H1 (cell line): ENCODE data around the gene KRT80. TPM values are rescaled to one million over a fixed set of nuclear protein-coding genes. Genes with fewer than 3 reads are reported as not detected.

Experiments
- ASH2L ChIP-seq: fragments of 200-600, 300-600 bp; sonication (generic); IDR thresholded peaks from one replicate; pipeline ENCODE4 v1.7.1; 2017; ENCODE audit warnings: low read length
- CHD1 ChIP-seq: IDR thresholded peaks from 2 replicates; pipeline ENCODE4 v1.6.1; 2012; ENCODE audit warnings: low read depth, low read length, improper control_type of control experiment
- EGR1 ChIP-seq: IDR thresholded peaks from 2 replicates; pipeline ENCODE4 v1.6.1; 2011; ENCODE audit warnings: low read depth, low read length, borderline replicate concordance
- EP300 ChIP-seq, 2 experiments: IDR thresholded peaks; 1 replicate in 1 of 2; 2 replicates in 1 of 2; pipeline ENCODE4 v1.6.1; 2011 to 2012; ENCODE audit warnings: low read depth in 2 of 2, low read length in 2 of 2, mild to moderate bottlenecking in 2 of 2, borderline replicate concordance in 1 of 2, inconsistent platforms in 1 of 2, moderate library complexity in 1 of 2
- GTF2F1 ChIP-seq: IDR thresholded peaks from 2 replicates; pipeline ENCODE4 v1.6.1; 2012; ENCODE audit warnings: low read depth, low read length, improper control_type of control experiment, borderline replicate concordance
- SAP30 ChIP-seq: fragments of 300-600 bp; sonication (generic); IDR thresholded peaks from 2 replicates; pipeline ENCODE4 v1.7.1; 2012; ENCODE audit warnings: low read length, moderate library complexity, mild to moderate bottlenecking, inconsistent platforms; ENCODE audit not compliant: insufficient read depth, insufficient replicate concordance
- SIX5 ChIP-seq: IDR thresholded peaks from 2 replicates; pipeline ENCODE4 v1.6.1; 2011; ENCODE audit warnings: mild to moderate bottlenecking, low read depth, low read length
- polyA plus RNA-seq, 7 experiments: library from polyadenylated mRNA; depleted of rRNA in 3 of 7; stranded (reverse) in 5 of 7; unstranded in 2 of 7; fragments of >200 nt in 5 of 7; fragments of 200-250 nt in 2 of 7; gene quantifications; 1 replicate in 5 of 7; 2 replicates in 1 of 7; 4 replicates in 1 of 7; pipeline versions ENCODE4 v1.2.1 to v1.2.3, GENCODE V29; 2011 to 2013; ENCODE audit warnings: missing spikeins in 2 of 7, mixed read lengths in 2 of 7
- total RNA-seq: library from RNA; stranded (reverse); fragmentation: NEBNext Ultra II Directional; extraction: Animal tissue kit (Norgen Biotek cat#: 25700); gene quantifications from 2 replicates; pipeline ENCODE4 v1.2.1, GENCODE V29; 2021

Gene KRT80
- total and polyA plus RNA-seq, 2 of the 8 experiments (the other 6 are each of a cell fraction or from before 2014, with no cell fraction given): 0.05 TPM; not detected in 1

DNA sequence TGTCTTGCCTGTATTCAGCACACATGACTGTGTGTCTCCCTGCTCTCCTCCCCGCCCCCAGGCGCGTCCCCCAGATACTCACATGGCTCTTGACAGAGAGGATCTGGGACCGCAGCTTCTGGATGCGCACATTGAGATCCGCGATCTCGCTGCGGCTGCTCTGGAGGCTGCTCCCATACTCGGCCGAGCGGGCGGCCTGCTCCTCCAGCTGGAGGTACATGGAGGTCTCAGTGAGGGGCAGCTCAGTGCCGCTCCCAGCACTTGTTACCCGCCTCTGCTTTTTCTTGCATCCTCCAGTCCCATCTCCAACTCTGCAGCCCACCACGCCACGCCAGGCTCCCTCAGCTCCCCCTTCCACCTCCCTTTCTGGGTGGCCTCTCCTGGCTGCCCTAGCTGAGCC is 18.9 kb downstream of the KRT80 start (continued):
- TF ChIP-seq EGR1 (no peak), EP300 (IDR thresholded peaks at IDR 0.05; ENCODE audit: borderline replicate concordance in 1 of 2, low read depth in 2 of 2, low read length in 2 of 2) (no peak), SAP30 (no peak), ASH2L (no peak), SIX5 (no peak), CHD1 (no peak), GTF2F1 (no peak)
